ENCODE results near the gene PECR. TPM values are rescaled to one million over a fixed set of nuclear protein-coding genes. Genes with fewer than 3 reads are reported as not detected.

PECR gene
- total and polyA plus RNA-seq, 9 of the 15 experiments (the other 6 are each of a cell fraction or from before 2014, with no cell fraction given), result 1.1 to 10.3 (median 8.2) TPM

- TF ChIP-seq FOXP4 (CRISPR knock-in tag; IDR thresholded peaks at IDR 0.05; ENCODE audit: borderline replicate concordance) (no peak), CTCF (IDR thresholded peaks at IDR 0.05 in 2 of 3, conservative IDR thresholded peaks at IDR 0.05 in 1 of 3; ENCODE audit: insufficient read depth in 2 of 3, low read depth in 1 of 3, low read length in 3 of 3) (no peak), TOE1 (IDR thresholded peaks at IDR 0.05; ENCODE audit: borderline replicate concordance) (peak; percentile 41; the same call in 1 of the 2 replicates), TOE1 (CRISPR knock-in tag; IDR thresholded peaks at IDR 0.05; ENCODE audit: borderline replicate concordance, low read depth) (no peak), TBP (optimal IDR thresholded peaks at IDR 0.05; ENCODE audit: low read depth, low read length) (peak; percentile 28), NFRKB (IDR thresholded peaks at IDR 0.05; ENCODE audit: low read depth) (0 out of 2 replicates have a peak, but pooled peaks have one; percentile 6), MLLT1 (IDR thresholded peaks at IDR 0.05) (0 out of 4 replicates have a peak, but pooled peaks of 1 of the 2 experiments have one; percentile 14), MEIS2 (IDR thresholded peaks at IDR 0.05; ENCODE audit: partially characterized antibody) (peak; percentile 19), BRD9 (IDR thresholded peaks at IDR 0.05; ENCODE audit: low read depth, partially characterized antibody) (peak; percentile 28), POLR2A (conservative IDR thresholded peaks at IDR 0.05) (no peak), ZNF785 (CRISPR knock-in tag; IDR thresholded peaks at IDR 0.05) (no peak)
Observed at GRCh38 chr2:216108310-216108966, 26.8 kb upstream of the PECR start (continued).
